Stimulated activated CD4-positive, alpha-beta T cell treated with anti-CD3 and anti-CD28 coated beads, TNF-alpha, amount 100 ng/mL, for 48 hours (primary cell): ENCODE measurements around the gene PRR29.
"Not testable (repeated sequence)": the region's sequence is repeated elsewhere in the genome, so short reads cannot be mapped to it uniquely, and the experiment has no call there.

Source experiments
- DNase-seq, 3 donors: peaks; one replicate each; pipeline ENCODE4 v3.0.0-alpha.2; 2020; ENCODE audit warnings: low read depth in 3 of 3

PRR29 gene

GRCh38 chr17:63997341-63998048 lies 656 bp upstream of the PRR29 start:
- DNase-seq = no peak

- DNase-seq = no peak
Measured at GRCh38 chr17:63998721-63999679, 849 bp downstream of the PRR29 start.

- no peak for DNase-seq
Measured at GRCh38 chr17:63999680-64000531, 1.8 kb downstream of the PRR29 start.

GRCh38 chr17:64001091-64001579 lies 3.0 kb downstream of the PRR29 start:
- DNase-seq = no peak

GRCh38 chr17:64001763-64002529 lies 3.8 kb downstream of the PRR29 start:
- no peak for DNase-seq

- no peak for DNase-seq
Measured at GRCh38 chr17:64002658-64003525, 4.7 kb downstream of the PRR29 start.

- DNase-seq = no peak
Measured at GRCh38 chr17:64003526-64004121, 5.5 kb downstream of the PRR29 start.

- DNase-seq = no peak
Measured at GRCh38 chr17:64004218-64004770, 6.1 kb downstream of the PRR29 start.

GRCh38 chr17:64004903-64005733 lies 7.0 kb downstream of the PRR29 start:
- DNase-seq = no peak

- no peak for DNase-seq
Measured at GRCh38 chr17:64005734-64006167, 7.6 kb downstream of the PRR29 start.

- DNase-seq = no peak
Measured at GRCh38 chr17:64006361-64007088, 8.4 kb downstream of the PRR29 start.

GRCh38 chr17:64007089-64007837 lies 9.1 kb downstream of the PRR29 start:
- not testable (repeated sequence) for DNase-seq

GRCh38 chr17:64007838-64008282 lies 9.7 kb downstream of the PRR29 start:
- no peak for DNase-seq

- no peak for DNase-seq
Measured at GRCh38 chr17:64008346-64008745, 10.2 kb downstream of the PRR29 start.

GRCh38 chr17:64008830-64009229 lies 10.7 kb downstream of the PRR29 start:
- no peak for DNase-seq

GRCh38 chr17:64009571-64010402 lies 11.6 kb downstream of the PRR29 start:
- no peak for DNase-seq
